Dermis microvascular lymphatic vessel endothelial cell (primary cell): ENCODE data around the gene ADCY4. TPM values are rescaled to one million over a fixed set of nuclear protein-coding genes. Genes with fewer than 3 reads are reported as not detected.

ENCODE experiments used
- DNase-seq, 2 donors: peaks; one replicate each; pipeline versions ENCODE4 v3.0.0 to v3.0.0-alpha.2; 2010; ENCODE audit warnings: low read depth in 2 of 2
- total RNA-seq: library from RNA; depleted of rRNA; stranded (reverse); fragments of >200 nt; gene quantifications from 2 replicates; pipeline ENCODE4 v1.2.1, GENCODE V29; 2014

ADCY4 gene
- total RNA-seq, 1 donor from 2014 or later = 29.3 TPM

DNA sequence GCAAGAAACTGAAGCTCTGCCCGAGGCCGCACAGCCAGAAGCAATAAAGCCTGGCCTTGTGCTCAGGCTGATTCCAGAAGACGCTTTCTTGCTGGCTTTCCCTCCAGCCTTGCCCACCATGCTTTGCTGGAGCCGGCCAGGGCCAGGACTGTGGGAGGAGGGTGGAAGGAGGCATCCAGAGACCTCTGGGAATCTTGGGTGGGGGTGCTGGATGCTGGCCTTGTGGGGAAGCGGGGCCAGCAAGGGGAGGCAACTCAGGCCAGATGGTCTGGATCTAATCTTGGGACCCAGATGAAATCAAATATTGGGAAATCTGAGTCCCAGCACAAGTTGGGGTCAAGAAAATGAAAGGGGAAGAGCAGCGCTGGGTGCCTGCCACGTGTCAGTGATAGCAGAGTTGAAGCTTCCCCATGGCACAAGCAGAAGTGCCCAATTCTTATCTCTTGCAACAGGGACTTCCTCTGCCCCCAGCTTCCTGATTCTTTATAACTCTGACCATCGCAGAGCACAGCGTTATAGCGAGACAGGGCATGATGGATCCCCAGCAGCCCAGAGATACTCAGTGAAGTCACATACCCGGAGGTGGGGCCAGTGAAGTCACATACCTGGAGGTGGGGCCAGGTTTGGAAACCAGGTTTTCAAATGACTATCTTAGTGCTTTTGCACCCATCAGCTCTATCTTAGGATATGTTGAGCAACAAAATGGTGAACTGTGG lies 57.1 kb downstream of the ADCY4 start:
- no peak for DNase-seq

DNA sequence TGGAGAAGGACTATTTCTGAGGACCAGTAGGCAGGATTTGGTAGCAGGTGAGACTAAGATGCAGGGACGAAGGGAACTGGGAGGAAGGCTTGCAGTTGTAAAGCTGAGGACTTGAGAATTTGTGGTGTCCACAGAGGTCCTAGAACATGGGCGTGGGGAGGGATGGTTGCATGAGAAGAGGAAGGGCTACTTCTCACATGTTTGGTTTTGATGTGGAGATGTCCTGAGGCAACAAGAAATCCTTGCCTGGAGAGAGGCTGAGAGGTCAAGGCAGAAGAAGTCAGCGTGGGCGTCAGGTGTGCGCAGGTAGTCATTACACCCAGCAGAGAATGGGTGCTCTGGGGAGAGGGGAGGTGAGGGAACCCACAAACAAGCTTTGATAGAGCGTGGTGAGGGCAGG lies 57.8 kb downstream of the ADCY4 start:
- DNase-seq = no peak

DNA sequence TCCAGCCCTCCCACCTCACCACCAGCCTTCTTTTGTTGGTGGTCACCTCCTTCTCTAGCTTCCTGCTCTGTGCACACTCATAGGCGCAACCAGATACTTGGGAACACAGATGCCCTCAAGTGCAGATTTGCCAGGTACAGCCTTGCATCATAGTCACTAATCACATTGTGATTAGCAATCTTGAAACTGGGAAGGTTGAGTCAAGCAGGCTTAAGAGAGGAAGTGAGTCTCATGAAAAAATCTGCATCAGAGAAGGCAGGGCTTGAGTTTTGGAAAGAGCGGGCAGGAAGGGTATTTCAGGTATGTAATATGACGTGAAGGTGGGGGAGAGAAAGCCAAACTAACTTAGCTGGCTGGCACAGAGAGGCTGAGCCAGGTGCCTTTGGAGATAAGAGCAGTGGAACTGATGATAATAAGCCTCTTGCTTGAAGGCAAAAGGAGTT lies 60.7 kb downstream of the ADCY4 start:
- no peak for DNase-seq

DNA sequence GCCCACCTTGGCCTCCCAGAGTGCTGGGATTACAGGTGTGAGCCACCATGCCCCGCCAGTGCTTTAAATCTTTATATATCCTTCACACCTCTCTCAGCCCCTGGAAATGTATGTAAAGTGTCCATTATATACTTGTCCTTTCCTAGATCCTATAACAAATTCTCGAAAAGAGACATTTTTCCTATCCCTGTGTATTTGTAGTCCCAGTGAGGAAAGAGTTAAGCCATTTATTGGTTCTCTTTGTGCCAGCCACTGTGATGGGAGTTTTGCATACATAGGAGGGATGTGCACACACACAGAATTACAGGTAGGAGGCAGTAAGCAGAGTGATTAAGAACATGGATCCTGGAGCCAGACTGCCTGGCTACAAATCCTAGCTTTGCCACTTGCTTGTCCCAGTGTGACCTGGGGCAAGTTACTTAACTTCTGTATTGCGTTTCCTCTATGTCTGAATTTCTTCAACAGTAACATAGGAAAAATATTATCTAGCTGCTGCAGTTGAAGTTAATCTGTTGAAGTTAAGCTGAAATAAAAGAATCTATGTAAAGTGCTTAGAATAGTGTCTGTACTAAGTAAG lies 61.4 kb downstream of the ADCY4 start:
- DNase-seq = no peak

DNA sequence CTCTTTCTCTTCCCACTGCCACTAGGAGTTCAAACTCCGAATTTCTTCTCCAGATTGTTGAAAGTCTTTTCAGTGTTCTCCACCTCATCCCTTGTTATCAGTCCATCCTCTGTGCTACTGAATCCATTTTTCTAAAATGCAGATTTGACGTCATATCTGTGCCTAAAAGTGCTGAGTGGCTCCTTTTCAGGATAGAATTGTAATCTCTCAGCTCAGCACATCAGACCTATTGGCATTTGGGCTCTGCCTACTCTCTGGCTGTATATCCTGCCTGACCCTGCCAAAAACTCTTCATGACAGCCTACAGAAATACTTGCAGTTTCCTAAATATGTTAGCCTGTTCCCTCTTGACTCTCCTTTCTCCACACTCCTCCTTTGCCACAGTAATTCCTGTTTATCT lies 62.4 kb downstream of the ADCY4 start:
- no peak for DNase-seq

DNA sequence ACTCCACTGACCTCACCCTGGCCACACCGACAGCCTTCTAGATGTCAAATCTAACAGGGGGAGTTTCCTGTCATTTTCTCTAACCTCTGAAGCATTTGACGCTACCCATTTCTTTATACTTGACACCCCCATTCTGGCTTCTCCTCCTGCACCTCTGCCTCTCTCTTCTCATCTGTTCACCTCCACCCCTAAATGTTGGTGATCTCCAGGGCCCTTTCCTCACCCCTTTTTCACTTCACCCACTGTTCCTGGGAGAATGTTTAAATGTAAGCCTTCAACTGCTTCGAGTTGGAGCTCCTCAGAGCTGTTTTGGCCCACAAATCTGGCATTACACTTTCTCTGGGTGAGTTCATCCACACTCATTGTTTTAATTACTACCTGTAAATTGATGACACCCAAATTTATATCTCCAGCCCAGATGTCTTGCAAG lies 63.0 kb downstream of the ADCY4 start:
- DNase-seq = no peak

DNA sequence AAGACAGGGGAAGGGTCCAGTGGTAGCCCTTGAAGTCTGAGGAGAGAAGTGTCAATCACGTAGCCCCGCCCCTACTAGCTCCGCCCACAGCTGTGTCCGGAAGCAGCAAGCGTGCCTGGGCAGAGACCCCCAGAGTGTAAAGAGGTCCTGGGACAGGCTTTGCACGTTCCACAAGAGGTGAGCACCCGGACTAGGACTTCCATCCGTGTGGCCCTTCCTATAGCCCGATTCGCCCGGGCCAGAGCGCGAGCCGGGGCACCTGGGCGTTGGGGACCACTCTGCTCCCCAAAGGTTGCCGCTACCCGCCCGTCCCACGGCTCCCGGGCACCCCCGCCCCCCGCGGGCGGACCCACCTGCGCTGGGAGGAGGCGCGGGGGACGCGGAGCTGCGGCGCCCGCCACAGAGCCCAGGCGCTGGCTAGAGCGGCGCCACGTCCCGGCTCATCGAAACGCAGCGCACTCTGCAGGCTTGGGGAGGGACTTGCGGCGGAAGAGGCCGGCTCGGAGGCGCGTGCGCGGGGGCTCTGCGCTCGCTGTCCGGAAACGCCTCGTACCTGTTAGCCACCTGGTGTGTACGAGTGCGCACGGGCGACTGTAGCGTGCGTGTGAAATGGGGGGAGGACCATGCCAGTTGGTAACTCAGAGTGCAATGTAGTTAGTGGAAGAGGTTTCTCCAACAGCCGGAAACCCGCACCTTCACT lies 63.6 kb downstream of the ADCY4 start, which contains the start of gene RABGGTA:
Gene RABGGTA (minus strand): TSS at position 464 of the 700 bp plus-strand sequence. CDS start 482 bp downstream, outside the sequence.
- peak; percentile 78 to 90 for DNase-seq

DNA sequence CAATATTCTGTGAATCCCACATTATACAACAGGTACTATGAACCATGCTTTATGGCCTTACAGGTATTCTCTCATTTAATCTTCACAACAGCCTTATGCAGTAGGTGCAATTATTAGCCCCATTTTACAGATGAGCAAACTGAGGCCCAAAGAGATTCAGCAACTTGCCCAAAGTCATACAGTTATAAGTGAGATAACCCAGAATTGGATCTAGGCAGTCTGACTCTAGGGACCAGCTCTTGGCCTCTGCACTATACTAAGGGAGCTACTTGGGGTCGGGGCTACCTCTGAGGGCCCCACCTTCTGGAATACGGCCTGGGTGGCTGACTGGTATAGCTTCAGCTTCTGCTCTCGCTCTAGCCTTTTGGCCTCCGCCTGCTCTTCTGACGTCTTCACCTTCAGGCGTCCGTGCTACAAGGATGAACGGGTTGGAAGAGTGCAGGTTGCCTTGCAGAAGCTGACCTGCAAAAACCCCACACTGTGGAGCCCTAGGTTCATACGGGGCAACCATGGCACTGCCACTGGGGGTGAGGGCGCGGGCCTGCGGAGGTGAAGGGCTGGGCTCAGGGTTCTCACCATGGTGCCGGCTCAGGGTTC lies 64.2 kb downstream of the ADCY4 start:
- DNase-seq = no peak

DNA sequence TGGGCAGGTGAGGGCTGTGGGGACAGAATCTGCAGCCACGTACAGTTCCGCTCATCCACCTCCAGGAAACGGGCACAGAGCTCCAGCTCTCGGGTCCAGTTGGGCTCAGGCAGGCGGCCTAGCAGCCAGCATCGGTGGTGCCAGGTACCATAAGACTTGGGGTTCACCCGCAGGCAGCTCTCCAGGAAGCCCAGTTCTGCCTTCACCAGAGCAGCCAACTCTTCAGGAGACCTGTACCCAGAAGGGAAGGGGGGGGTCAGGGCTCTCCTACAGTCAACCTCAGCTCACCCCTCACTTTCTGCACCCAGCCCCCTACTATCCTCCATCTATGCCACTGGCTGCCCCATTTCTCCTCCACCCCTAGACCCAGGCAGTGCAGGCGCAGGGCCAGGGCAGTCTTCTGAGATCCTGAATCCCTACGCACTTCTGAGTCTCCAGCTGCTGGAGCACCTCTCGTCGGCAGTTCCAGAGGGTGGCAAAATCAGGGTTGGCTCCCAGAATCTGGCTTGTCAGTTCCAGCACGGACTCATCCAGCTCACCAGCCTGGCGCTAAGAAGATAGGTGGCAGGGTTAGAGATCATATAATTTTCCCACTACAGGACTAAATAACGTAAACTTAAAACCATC lies 64.8 kb downstream of the ADCY4 start:
- no peak for DNase-seq

DNA sequence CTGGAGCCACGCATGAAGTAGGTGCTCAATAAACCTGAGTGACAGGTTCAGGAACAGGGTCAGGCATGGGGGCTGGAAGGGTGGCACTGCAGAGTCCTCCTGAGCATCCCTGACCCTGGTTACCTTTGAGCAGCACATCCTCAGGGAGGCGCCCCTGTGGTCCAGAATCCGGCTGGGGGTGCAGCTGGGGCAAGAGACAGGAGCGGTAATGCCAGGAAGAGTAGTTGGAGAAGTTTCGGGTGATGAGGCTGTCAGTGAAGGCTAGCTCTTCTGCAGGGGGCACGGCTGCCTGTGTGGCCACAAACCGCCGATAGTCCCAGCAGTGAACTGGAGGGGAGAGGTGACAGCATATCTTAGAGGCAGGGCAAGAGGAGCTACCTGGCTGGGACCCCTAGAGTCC lies 65.5 kb downstream of the ADCY4 start:
- DNase-seq = no peak

Other genes with a start within 250 kb of the ADCY4 start
- 7.6 TPM in 2 replicates for gene PCK2, start 240.8 kb downstream of the ADCY4 start, total RNA-seq
- gene DCAF11, start 220.3 kb downstream of the ADCY4 start, total RNA-seq = 67.9 and 68.9 TPM in 2 replicates
- 1.4 and 1.8 TPM in 2 replicates for gene NRL, start 220.1 kb downstream of the ADCY4 start, total RNA-seq
- gene FITM1, start 204.4 kb downstream of the ADCY4 start, total RNA-seq = 0.39 and 0.63 TPM in 2 replicates
- 116 and 144 TPM in 2 replicates for gene PSME1, start 198.9 kb downstream of the ADCY4 start, total RNA-seq
- gene EMC9, start 193.5 kb downstream of the ADCY4 start, total RNA-seq = 16.4 and 23.1 TPM in 2 replicates
- gene PSME2, start 188.5 kb downstream of the ADCY4 start, total RNA-seq = 119 and 163 TPM in 2 replicates
- gene RNF31, start 187.6 kb downstream of the ADCY4 start, total RNA-seq = 20.4 and 31.1 TPM in 2 replicates
- gene IRF9, start 173.8 kb downstream of the ADCY4 start, total RNA-seq = 38.8 and 41.8 TPM in 2 replicates
- gene REC8, start 163.0 kb downstream of the ADCY4 start, total RNA-seq = 1.0 and 1.7 TPM in 2 replicates
- 32.0 and 32.7 TPM in 2 replicates for gene IPO4, start 146.3 kb downstream of the ADCY4 start, total RNA-seq
- gene TM9SF1, start 139.6 kb downstream of the ADCY4 start, total RNA-seq = 33.9 and 56.0 TPM in 2 replicates
- gene TSSK4, start 129.4 kb downstream of the ADCY4 start, total RNA-seq = not detected in 2 replicates
- 11.7 and 15.9 TPM in 2 replicates for gene CHMP4A, start 121.6 kb downstream of the ADCY4 start, total RNA-seq
- gene MDP1, start 119.0 kb downstream of the ADCY4 start, total RNA-seq = 7.0 and 10.0 TPM in 2 replicates
- gene NEDD8, start 102.7 kb downstream of the ADCY4 start, total RNA-seq = 172 and 193 TPM in 2 replicates
- gene GMPR2, start 102.1 kb downstream of the ADCY4 start, total RNA-seq = 81.9 and 90.5 TPM in 2 replicates
- 39.9 and 57.3 TPM in 2 replicates for gene TINF2, start 92.4 kb downstream of the ADCY4 start, total RNA-seq
- gene TGM1, start 71.9 kb downstream of the ADCY4 start, total RNA-seq = 0.38 and 0.64 TPM in 2 replicates
- gene RABGGTA, start 63.5 kb downstream of the ADCY4 start, total RNA-seq = 10.7 and 19.7 TPM in 2 replicates
- 9.1 and 14.5 TPM in 2 replicates for gene DHRS1, start 35.3 kb downstream of the ADCY4 start, total RNA-seq
- 23.0 and 24.8 TPM in 2 replicates for gene NOP9, start 35.2 kb downstream of the ADCY4 start, total RNA-seq
- 1.5 and 2.4 TPM in 2 replicates for gene CIDEB, start 27.1 kb downstream of the ADCY4 start, total RNA-seq
- 2.1 and 3.2 TPM in 2 replicates for gene LTB4R2, start 24.9 kb downstream of the ADCY4 start, total RNA-seq
- 2.0 and 2.2 TPM in 2 replicates for gene LTB4R, start 23.6 kb downstream of the ADCY4 start, total RNA-seq
- gene RIPK3, start 4.9 kb upstream of the ADCY4 start, total RNA-seq = 1.4 and 1.8 TPM in 2 replicates
- 0.76 and 1.0 TPM in 2 replicates for gene NFATC4, start 33.1 kb upstream of the ADCY4 start, total RNA-seq
- gene NYNRIN, start 63.9 kb upstream of the ADCY4 start, total RNA-seq = 3.3 and 4.2 TPM in 2 replicates
- gene CBLN3, start 94.6 kb upstream of the ADCY4 start, total RNA-seq = 0.13 and 0.39 TPM in 2 replicates
- gene KHNYN, start 94.9 kb upstream of the ADCY4 start, total RNA-seq = 36.2 and 42.5 TPM in 2 replicates
- 5.0 and 8.5 TPM in 2 replicates for gene SDR39U1, start 107.7 kb upstream of the ADCY4 start, total RNA-seq
- not detected in 2 replicates for gene CMA1, start 173.2 kb upstream of the ADCY4 start, total RNA-seq
- not detected in 2 replicates for gene CTSG, start 241.2 kb upstream of the ADCY4 start, total RNA-seq